Activated CD4-positive, alpha-beta T cell treated with anti-CD3 and anti-CD28 coated beads, Interleukin-2, amount 10 ng/mL, durations not matched to agents 24 days and 14 days (primary cell): Measurements from ENCODE around the gene SNRPA1. TPM values are rescaled to one million over a fixed set of nuclear protein-coding genes. Genes with fewer than 3 reads are reported as not detected.

Experiments used
- DNase-seq: peaks from one replicate; pipeline ENCODE4 v3.0.0; 2022
- H3K27ac Mint-ChIP-seq: one replicate; pipeline ENCODE4 v1.8.0; 2022; ENCODE audit warnings: mild to moderate bottlenecking, mixed read lengths
- H3K27me3 Mint-ChIP-seq: one replicate; pipeline ENCODE4 v1.8.0; 2022; ENCODE audit warnings: mixed read lengths
- H3K36me3 Mint-ChIP-seq: one replicate; pipeline ENCODE4 v1.8.0; 2022; ENCODE audit warnings: low read depth, mild to moderate bottlenecking, mixed read lengths
- H3K4me1 Mint-ChIP-seq: one replicate; pipeline ENCODE4 v1.8.0; 2021; ENCODE audit warnings: mixed read lengths
- H3K4me3 Mint-ChIP-seq: one replicate; pipeline ENCODE4 v1.8.0; 2022; ENCODE audit warnings: mild to moderate bottlenecking, moderate library complexity, mixed read lengths
- H3K9me3 Mint-ChIP-seq: one replicate; pipeline ENCODE4 v1.8.0; 2021; ENCODE audit warnings: mixed read lengths
- intact Hi-C: fragments of 100-400 bp; cut with micrococcal nuclease; formaldehyde crosslinking; loops from one replicate; pipeline ENCODE4 v1.15.1; 2023
- total RNA-seq: library from RNA; stranded (reverse); gene quantifications from 2 replicates; pipeline ENCODE4 v1.2.3, GENCODE V29; 2022

The SNRPA1 gene
- total RNA-seq, 1 donor from 2014 or later = 210 TPM

DNA sequence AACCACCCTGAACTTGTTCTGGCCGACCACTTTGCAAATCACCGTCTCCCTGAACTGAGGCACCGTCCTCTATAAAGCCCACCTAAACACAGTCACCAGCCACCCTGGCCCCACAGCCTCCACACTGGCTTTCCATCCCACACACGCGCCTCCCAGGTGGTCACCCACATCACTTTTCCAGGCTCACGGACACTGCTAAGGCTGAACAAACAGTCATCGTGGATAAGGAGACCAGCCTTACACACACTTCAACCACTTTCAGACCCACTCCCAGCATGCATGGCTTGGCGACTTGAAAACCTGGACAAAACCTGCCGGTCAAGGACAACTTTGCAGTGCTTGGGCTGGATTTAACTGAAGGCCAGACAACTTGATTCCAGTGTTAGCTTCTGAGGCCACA is 51.6 kb downstream of the SNRPA1 start:
- peaks cover 90% of the 10 kb centered on the region for H3K4me1 Mint-ChIP-seq
- H3K4me3 Mint-ChIP-seq = peak overlapping the region; percentile 70
- H3K27me3 Mint-ChIP-seq = no peaks in the 10 kb centered on the region
- peak; percentile 60 for DNase-seq
- intact Hi-C loops = no loop called here
- peaks cover 55% of the 10 kb centered on the region for H3K36me3 Mint-ChIP-seq
- H3K9me3 Mint-ChIP-seq = no peaks in the 10 kb centered on the region
- H3K27ac Mint-ChIP-seq = peak overlapping the region; percentile 90

DNA sequence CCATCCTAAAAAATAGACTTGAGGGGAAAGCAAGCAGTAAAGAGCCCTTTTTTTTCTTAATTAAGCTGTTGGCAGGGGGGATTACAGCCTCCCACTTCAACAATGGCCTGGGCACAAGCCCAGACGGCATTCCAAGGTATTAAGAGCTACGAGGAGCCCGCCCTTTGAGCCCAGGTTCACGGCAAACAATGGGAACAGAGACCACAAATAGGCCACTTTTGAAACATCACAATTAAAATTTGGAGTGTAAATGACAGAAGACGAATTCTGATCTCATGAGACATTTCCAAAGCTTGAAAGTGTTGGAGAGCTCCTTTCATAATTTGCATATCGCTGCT is 52.1 kb downstream of the SNRPA1 start:
- peaks cover 53% of the 10 kb centered on the region for H3K36me3 Mint-ChIP-seq
- H3K27ac Mint-ChIP-seq = peak overlapping the region; percentile 90

DNA sequence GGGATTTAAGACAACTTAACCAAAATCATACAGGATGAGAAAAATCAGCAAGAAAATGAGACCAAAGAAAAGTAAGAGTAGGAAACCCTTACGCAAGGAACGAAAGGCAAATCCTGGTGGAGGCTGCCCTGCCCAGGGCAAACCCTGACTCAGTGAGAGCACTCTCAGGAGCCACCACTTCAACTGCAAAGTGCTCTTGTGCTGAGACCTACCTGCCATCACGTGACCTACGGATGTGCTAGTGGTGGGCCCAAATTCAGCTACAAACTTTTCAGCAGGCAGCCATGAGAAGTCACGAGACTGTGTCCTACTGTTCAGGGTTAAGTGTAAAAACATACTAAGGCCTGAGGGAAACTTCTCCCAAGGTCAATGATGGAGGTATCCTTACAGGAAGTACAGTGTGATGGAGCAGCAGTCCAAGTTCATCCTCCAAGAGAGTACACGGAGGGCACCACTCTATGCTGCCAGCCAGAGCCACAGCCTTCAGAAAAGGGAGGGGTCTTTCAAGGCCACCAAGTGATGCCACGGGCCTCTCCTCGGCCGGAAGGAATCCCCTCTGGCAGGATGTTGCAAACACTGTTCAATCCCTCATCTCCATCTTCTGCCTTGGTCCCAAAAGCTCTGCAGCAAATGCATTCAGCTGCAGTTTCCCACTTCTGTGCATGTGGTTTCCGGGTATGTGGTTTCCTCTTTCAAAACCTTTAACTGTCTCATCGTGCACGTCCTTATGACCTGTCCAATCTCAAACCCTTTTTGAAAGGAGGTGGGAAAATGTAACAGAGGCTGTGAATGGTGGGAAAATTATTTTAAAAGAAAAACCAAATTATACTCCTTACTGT is 52.7 kb downstream of the SNRPA1 start:
- intact Hi-C loops = loop anchor here (1.0 kb wide), 1 partner anchor 36 kb away; no protein-coding TSS in a partner anchor
- peaks cover 53% of the 10 kb centered on the region for H3K36me3 Mint-ChIP-seq

More for the DNA sequence above, 52.1 kb downstream of the SNRPA1 start:
- Mint-ChIP-seq H3K4me3 (peak overlapping the region; percentile 70), H3K27me3 (no peaks in the 10 kb centered on the region), H3K4me1 (peaks cover 87% of the 10 kb centered on the region), H3K9me3 (no peaks in the 10 kb centered on the region)
- no peak for DNase-seq
- intact Hi-C loops = loop anchor here (1.0 kb wide), 1 partner anchor 37 kb away; no protein-coding TSS in a partner anchor

DNA sequence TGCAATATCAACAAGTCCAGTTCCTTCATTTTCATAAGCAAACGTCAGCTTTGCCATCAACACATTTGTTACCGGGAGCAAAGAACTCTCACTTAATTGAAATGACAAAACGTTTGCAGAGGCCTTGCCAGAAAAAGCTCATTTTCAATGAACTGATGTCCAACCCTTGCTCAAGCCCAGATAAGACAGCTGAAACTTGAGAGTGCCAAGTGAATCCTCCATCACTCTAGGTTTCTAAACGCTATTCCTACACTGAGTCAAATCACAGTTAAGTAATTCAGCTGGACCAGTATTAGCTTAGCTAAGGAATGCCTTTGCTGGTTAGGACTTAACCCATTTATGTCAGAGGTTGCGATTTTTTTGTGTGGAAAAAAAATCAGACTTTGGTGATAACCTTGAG is 54.7 kb downstream of the SNRPA1 start:
- H3K9me3 Mint-ChIP-seq = no peaks in the 10 kb centered on the region
- H3K27ac Mint-ChIP-seq = no peak overlapping the region
- peak overlapping the region; percentile 26 for H3K4me3 Mint-ChIP-seq
- peaks cover 75% of the 10 kb centered on the region for H3K4me1 Mint-ChIP-seq
- H3K27me3 Mint-ChIP-seq = no peaks in the 10 kb centered on the region
- no peak for DNase-seq
- peaks cover 54% of the 10 kb centered on the region for H3K36me3 Mint-ChIP-seq
- intact Hi-C loops = no loop called here

More for the DNA sequence above, 52.7 kb downstream of the SNRPA1 start:
- Mint-ChIP-seq H3K27me3 (no peaks in the 10 kb centered on the region), H3K9me3 (no peaks in the 10 kb centered on the region), H3K27ac (peak overlapping the region; percentile 90), H3K4me1 (peaks cover 83% of the 10 kb centered on the region), H3K4me3 (peak overlapping the region; percentile 70)
- DNase-seq = peak; percentile 91

DNA sequence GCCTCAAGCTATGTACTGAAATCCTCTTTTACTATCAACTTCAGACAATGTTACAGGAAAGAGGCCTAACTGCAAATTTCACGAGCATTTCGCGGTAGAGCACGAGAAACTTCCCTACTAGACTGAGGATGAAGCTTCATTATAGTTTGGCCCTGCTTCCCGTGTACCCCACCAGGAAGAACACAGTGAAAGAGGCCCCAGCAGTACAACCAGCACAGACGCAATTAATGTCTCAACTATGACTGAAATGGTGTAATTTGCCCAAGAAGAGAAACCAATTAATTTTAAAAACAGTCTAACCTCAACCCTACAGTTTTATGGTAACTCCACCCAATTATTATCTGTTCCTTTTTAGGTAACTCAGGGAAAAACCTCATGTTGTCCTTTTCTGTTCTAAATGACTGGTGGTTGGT is 55.3 kb downstream of the SNRPA1 start:
- H3K27me3 Mint-ChIP-seq = no peaks in the 10 kb centered on the region

GRCh38 chr15:101237251-101237650 is 57.8 kb downstream of the SNRPA1 start:
- DNase-seq = no peak
- H3K4me1 Mint-ChIP-seq = peaks cover 59% of the 10 kb centered on the region
- no peak overlapping the region for H3K4me3 Mint-ChIP-seq
- H3K27ac Mint-ChIP-seq = no peak overlapping the region
- no peaks in the 10 kb centered on the region for H3K9me3 Mint-ChIP-seq
- intact Hi-C loops = no loop called here
- no peaks in the 10 kb centered on the region for H3K27me3 Mint-ChIP-seq
- H3K36me3 Mint-ChIP-seq = peaks cover 59% of the 10 kb centered on the region

More for the DNA sequence above, 55.3 kb downstream of the SNRPA1 start:
- no peak for DNase-seq
- peak overlapping the region; percentile 85 for H3K27ac Mint-ChIP-seq
- peaks cover 71% of the 10 kb centered on the region for H3K4me1 Mint-ChIP-seq
- peak overlapping the region; percentile 66 for H3K4me3 Mint-ChIP-seq
- peaks cover 55% of the 10 kb centered on the region for H3K36me3 Mint-ChIP-seq
- H3K9me3 Mint-ChIP-seq = no peaks in the 10 kb centered on the region
- intact Hi-C loops = no loop called here

DNA sequence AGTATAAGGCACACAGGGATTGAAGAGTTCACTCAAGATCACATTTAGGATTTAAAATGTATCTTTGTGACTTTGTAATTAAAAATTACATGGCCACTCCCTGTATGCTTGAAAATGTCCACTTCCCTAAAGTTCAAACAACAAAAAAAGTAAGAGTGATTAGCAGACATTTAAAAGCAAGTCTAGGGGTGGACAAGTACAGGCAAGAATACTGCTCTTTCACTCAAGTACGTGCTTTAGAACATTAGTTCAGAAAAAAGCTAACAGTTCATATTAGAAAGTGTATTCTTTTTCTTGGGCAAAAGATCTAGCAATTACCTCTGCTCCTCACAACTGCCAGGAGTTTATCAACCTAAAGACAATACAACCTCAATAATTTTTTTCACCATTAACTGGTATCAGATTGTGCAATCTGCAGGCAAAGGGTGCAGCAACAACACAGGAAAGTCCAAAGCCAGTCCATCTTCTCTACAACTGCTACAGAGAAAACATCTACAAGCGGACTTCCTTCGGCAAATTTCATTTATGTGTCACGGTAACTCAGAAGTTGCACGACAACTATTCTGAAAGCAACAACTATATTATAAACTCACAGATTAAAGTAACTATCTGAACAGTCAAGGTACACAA is 61.3 kb downstream of the SNRPA1 start:
- intact Hi-C loops = no loop called here
- DNase-seq = no peak
- H3K27me3 Mint-ChIP-seq = no peaks in the 10 kb centered on the region
- H3K4me1 Mint-ChIP-seq = peaks cover 45% of the 10 kb centered on the region
- H3K4me3 Mint-ChIP-seq = no peak overlapping the region
- H3K27ac Mint-ChIP-seq = no peak overlapping the region
- H3K36me3 Mint-ChIP-seq = peaks cover 81% of the 10 kb centered on the region
- peaks cover 7% of the 10 kb centered on the region for H3K9me3 Mint-ChIP-seq

DNA sequence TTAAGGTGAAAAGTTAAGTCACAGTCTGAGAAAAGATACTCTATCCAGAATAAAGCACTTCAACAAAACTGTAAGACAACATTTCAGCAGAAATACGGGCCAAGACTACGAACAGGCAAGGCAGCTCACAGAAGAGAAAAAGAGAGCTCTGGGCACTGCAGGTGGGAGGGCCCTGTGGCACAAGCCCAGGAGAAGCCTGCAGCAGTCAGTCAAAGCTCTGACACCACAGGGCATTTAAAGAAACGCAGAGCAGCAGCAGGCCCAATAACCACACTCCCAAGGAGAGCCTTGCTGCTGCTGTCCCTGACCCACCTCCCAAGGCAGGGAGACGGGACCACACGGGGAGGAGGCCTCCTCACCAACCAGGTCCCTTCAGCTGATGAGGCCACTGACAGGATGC is 62.4 kb downstream of the SNRPA1 start:
- Mint-ChIP-seq H3K4me1 (peaks cover 46% of the 10 kb centered on the region), H3K9me3 (peaks cover 13% of the 10 kb centered on the region), H3K4me3 (no peak overlapping the region), H3K27me3 (no peaks in the 10 kb centered on the region), H3K27ac (peak overlapping the region; percentile 22), H3K36me3 (peaks cover 85% of the 10 kb centered on the region)
- intact Hi-C loops = no loop called here
- no peak for DNase-seq

Other genes with a start within 250 kb of the SNRPA1 start
- gene CHSY1, start 43.2 kb downstream of the SNRPA1 start, total RNA-seq = 61.7 and 62.6 TPM in 2 replicates
- gene SELENOS, start 17.8 kb downstream of the SNRPA1 start, total RNA-seq = 36.5 and 39.3 TPM in 2 replicates
- gene PCSK6, start 194.5 kb upstream of the SNRPA1 start, total RNA-seq = 4.7 and 5.4 TPM in 2 replicates